ENCODE results near the gene HIRA. TPM values are rescaled to one million over a fixed set of nuclear protein-coding genes. Genes with fewer than 3 reads are reported as not detected.

HIRA gene
- total and polyA plus RNA-seq, 9 of the 15 experiments (the other 6 are each of a cell fraction or from before 2014, with no cell fraction given), result 0.96 to 132 (median 58.4) TPM

DNA sequence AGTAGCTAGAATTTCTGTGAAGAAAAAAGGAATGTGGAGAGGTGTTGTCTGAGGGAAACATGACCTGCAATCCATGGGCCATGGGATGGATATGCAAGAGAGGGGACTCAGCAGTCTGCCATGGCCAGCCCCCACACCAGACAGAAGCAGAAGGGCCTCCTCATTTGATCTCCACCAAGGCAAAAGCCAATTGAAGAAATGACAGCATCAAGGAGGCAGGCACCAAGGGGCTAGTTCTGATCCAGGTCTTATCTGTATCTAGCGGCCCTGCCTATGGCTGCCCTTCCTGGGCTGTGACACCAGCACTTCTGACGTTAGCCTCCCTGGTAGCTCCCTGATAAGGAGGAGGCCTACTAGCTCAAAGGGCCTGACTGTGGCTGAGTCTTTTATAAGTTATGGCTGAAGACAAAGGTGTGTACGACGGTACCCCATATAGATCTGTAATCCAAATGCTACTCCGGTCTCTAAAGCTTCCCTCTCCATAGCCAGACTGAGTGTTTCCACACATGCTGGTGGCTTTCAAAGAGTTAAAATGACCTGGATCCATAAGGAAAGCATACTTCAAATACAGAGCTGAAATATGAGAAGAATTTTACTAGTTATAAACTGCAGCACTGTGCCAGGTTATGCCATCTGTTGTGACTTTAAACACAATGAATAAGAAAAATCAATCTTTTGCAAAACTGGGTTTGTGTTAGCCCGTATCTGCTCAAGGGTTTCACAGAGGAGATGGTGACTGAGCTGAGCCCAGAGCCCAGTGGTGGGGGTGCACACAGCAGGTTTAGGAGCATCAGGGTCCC is 34.4 kb downstream of the HIRA start (continued):
- TF ChIP-seq, protein P1, sequence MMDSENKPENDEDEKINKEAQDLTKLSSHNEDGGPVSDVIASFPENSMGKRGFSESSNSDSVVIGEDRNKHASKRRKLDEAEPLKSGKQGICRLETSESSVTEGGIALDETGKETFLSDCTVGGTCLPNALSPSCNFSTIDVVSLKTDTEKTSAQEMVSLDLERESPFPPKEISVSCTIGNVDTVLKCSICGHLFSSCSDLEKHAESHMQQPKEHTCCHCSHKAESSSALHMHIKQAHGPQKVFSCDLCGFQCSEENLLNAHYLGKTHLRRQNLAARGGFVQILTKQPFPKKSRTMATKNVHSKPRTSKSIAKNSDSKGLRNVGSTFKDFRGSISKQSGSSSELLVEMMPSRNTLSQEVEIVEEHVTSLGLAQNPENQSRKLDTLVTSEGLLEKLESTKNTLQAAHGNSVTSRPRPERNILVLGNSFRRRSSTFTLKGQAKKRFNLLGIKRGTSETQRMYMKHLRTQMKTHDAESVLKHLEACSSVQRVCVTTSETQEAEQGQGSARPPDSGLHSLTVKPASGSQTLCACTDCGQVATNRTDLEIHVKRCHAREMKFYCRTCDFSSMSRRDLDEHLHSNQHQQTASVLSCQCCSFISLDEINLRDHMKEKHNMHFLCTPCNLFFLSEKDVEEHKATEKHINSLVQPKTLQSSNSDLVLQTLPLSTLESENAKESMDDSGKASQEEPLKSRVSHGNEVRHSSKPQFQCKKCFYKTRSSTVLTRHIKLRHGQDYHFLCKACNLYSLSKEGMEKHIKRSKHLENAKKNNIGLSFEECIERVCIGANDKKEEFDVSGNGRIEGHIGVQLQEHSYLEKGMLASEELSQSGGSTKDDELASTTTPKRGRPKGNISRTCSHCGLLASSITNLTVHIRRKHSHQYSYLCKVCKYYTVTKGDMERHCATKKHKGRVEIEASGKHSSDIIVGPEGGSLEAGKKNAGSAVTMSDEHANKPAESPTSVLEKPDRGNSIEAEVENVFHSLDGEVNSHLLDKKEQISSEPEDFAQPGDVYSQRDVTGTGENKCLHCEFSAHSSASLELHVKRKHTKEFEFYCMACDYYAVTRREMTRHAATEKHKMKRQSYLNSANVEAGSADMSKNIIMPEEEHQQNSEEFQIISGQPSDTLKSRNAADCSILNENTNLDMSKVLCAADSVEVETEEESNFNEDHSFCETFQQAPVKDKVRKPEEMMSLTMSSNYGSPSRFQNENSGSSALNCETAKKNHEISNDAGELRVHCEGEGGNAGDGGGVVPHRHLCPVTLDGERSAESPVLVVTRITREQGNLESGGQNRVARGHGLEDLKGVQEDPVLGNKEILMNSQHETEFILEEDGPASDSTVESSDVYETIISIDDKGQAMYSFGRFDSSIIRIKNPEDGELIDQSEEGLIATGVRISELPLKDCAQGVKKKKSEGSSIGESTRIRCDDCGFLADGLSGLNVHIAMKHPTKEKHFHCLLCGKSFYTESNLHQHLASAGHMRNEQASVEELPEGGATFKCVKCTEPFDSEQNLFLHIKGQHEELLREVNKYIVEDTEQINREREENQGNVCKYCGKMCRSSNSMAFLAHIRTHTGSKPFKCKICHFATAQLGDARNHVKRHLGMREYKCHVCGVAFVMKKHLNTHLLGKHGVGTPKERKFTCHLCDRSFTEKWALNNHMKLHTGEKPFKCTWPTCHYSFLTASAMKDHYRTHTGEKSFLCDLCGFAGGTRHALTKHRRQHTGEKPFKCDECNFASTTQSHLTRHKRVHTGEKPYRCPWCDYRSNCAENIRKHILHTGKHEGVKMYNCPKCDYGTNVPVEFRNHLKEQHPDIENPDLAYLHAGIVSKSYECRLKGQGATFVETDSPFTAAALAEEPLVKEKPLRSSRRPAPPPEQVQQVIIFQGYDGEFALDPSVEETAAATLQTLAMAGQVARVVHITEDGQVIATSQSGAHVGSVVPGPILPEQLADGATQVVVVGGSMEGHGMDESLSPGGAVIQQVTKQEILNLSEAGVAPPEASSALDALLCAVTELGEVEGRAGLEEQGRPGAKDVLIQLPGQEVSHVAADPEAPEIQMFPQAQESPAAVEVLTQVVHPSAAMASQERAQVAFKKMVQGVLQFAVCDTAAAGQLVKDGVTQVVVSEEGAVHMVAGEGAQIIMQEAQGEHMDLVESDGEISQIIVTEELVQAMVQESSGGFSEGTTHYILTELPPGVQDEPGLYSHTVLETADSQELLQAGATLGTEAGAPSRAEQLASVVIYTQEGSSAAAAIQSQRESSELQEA (IDR thresholded peaks at IDR 0.05; ENCODE audit: low read depth), result no peak
- TF ChIP-seq AFF1 (IDR thresholded peaks at IDR 0.05; ENCODE audit: low read depth in 1 of 2, partially characterized antibody in 2 of 2), result no peak
- TF ChIP-seq KHSRP (IDR thresholded peaks at IDR 0.05), result no peak
- TF ChIP-seq HNRNPL (IDR thresholded peaks at IDR 0.05; ENCODE audit: low read depth, low read length), result peak; percentile 46; the same call in 1 of the 2 replicates
- TF ChIP-seq ZC3H8 (IDR thresholded peaks at IDR 0.05), result no peak
- peak; percentile 97 for TF ChIP-seq MTA3 (IDR thresholded peaks at IDR 0.05; ENCODE audit: borderline replicate concordance)
- no peak for TF ChIP-seq SP2 (IDR thresholded peaks at IDR 0.05; ENCODE audit: extremely low read depth, low read depth, low read length, poor library complexity, severe bottlenecking)
- TF ChIP-seq, protein P2, sequence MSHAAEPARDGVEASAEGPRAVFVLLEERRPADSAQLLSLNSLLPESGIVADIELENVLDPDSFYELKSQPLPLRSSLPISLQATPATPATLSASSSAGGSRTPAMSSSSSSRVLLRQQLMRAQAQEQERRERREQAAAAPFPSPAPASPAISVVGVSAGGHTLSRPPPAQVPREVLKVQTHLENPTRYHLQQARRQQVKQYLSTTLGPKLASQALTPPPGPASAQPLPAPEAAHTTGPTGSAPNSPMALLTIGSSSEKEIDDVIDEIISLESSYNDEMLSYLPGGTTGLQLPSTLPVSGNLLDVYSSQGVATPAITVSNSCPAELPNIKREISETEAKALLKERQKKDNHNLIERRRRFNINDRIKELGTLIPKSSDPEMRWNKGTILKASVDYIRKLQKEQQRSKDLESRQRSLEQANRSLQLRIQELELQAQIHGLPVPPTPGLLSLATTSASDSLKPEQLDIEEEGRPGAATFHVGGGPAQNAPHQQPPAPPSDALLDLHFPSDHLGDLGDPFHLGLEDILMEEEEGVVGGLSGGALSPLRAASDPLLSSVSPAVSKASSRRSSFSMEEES (CRISPR knock-in tag; IDR thresholded peaks at IDR 0.05), result no peak; the same call in 1 of the 2 replicates
- TF ChIP-seq, protein P3, sequence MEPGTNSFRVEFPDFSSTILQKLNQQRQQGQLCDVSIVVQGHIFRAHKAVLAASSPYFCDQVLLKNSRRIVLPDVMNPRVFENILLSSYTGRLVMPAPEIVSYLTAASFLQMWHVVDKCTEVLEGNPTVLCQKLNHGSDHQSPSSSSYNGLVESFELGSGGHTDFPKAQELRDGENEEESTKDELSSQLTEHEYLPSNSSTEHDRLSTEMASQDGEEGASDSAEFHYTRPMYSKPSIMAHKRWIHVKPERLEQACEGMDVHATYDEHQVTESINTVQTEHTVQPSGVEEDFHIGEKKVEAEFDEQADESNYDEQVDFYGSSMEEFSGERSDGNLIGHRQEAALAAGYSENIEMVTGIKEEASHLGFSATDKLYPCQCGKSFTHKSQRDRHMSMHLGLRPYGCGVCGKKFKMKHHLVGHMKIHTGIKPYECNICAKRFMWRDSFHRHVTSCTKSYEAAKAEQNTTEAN (CRISPR knock-in tag; IDR thresholded peaks at IDR 0.05), result no peak
- TF ChIP-seq SMARCE1 (IDR thresholded peaks at IDR 0.05), result peak; percentile 99
- no peak for TF ChIP-seq THRAP3 (IDR thresholded peaks at IDR 0.05; ENCODE audit: borderline replicate concordance)
- no peak for TF ChIP-seq ZNF79 (CRISPR knock-in tag; IDR thresholded peaks at IDR 0.05; ENCODE audit: low read depth)
